Gastrocnemius medialis (tissue), 4 donors: ENCODE results near the gene RBFOX2. TPM values are rescaled to one million over a fixed set of nuclear protein-coding genes. Genes with fewer than 3 reads are reported as not detected.
A peak's percentile ranks its signal among the peaks of the same experiment; 100 is the strongest.

ENCODE experiments used
- ATAC-seq, 2 donors: fragments of 150-250 bp; one replicate each; pipeline ENCODE4 v1.9.1; 2016
- DNase-seq, 2 donors: peaks; one replicate each; pipeline ENCODE4 v3.0.0-alpha.2; 2019
- H3K27ac ChIP-seq, 4 donors: fragments of 200-600 bp; sonication (generic); 1 replicate in 1 of 4; 2 replicates in 3 of 4; pipeline ENCODE4 v1.5.1; 2016 to 2018; ENCODE audit warnings: mild to moderate bottlenecking in 2 of 4, moderate library complexity in 1 of 4
- H3K27me3 ChIP-seq, 3 donors: fragments of 200-600 bp; sonication (generic) in 2 of 3; 1 replicate in 1 of 3; 2 replicates in 2 of 3; pipeline versions ENCODE4 v1.5.1 to v1.6.0; 2016 to 2019; ENCODE audit warnings: mild to moderate bottlenecking in 1 of 3, moderate library complexity in 1 of 3
- H3K36me3 ChIP-seq, 2 donors: fragments of 200-600 bp; sonication (generic) in 1 of 2; one replicate each; pipeline ENCODE4 v1.5.1; 2017 to 2018
- H3K4me1 ChIP-seq, 2 donors: fragments of 200-600 bp; sonication (generic) in 1 of 2; one replicate each; pipeline ENCODE4 v1.5.1; 2016 to 2017; ENCODE audit warnings: mild to moderate bottlenecking in 2 of 2
- H3K4me3 ChIP-seq, 4 donors: fragments of 200-600 bp; sonication (generic) in 3 of 4; 1 replicate in 1 of 4; 2 replicates in 3 of 4; pipeline ENCODE4 v1.5.1; 2016 to 2019; ENCODE audit warnings: mild to moderate bottlenecking in 2 of 4
- H3K9me3 ChIP-seq, 3 donors: fragments of 200-600 bp; sonication (generic) in 2 of 3; 1 replicate in 1 of 3; 2 replicates in 2 of 3; pipeline ENCODE4 v1.5.1; 2016 to 2019
- POLR2A ChIP-seq, 2 donors: fragments of 450-650 bp; IDR thresholded peaks; one replicate each; pipeline ENCODE4 v1.6.1; 2017; ENCODE audit warnings: antibody characterized with exemption in 2 of 2, mild to moderate bottlenecking in 2 of 2, moderate library complexity in 2 of 2
- in situ Hi-C, 4 donors: fragments of 200-750 bp; cut with MboI; loops; one replicate each; pipeline versions ENCODE4 v1.15.0 to v1.8.0; 2017; ENCODE audit warnings: low sequenced_read_pairs in 4 of 4
- intact Hi-C: fragments of 100-400 bp; cut with DNase I; formaldehyde crosslinking; loops from one replicate; pipeline ENCODE4 v1.15.1; 2023; ENCODE audit warnings: low total_unique reads
- total RNA-seq, 4 donors: library from RNA; depleted of rRNA; stranded (reverse); fragments of >200 nt; gene quantifications; one replicate each; pipeline versions ENCODE4 v1.1.0 to v1.2.3, GENCODE V29; 2016
- TF ChIP-seq, protein P1 (sequence below), 5 experiments: fragments of 450-650 bp in 3 of 5; fragments of 200-600 bp in 2 of 5; sonication (generic) in 2 of 5; IDR thresholded peaks in 4 of 5; conservative IDR thresholded peaks in 1 of 5; 1 replicate in 4 of 5; 2 replicates in 1 of 5; pipeline ENCODE4 v1.5.1; 2016 to 2019; ENCODE audit warnings: antibody characterized with exemption in 5 of 5, mild to moderate bottlenecking in 3 of 5, moderate library complexity in 3 of 5

RBFOX2 gene
- total RNA-seq, 4 donors from 2014 or later = 26.0 to 32.1 (median 28.6) TPM

DNA sequence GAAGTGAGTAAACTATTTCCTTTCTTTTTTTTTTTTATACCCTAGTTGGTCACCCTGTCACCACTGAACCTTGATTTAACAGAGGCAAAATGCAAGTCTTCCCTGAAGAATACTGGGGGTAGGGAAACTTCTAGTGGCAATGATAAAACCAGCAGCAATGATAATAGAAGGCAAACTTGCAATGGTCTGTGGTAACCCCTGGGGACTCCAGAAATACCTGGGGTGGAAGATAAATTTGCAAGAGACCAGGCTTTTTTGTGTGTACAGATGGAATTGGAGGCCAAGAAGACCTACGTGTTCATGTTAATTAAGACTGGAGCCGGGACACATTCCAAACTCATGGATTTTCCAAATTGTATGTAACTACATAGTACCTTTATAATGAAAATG lies 299.3 kb downstream of the RBFOX2 start:
- TF ChIP-seq, protein P1, sequence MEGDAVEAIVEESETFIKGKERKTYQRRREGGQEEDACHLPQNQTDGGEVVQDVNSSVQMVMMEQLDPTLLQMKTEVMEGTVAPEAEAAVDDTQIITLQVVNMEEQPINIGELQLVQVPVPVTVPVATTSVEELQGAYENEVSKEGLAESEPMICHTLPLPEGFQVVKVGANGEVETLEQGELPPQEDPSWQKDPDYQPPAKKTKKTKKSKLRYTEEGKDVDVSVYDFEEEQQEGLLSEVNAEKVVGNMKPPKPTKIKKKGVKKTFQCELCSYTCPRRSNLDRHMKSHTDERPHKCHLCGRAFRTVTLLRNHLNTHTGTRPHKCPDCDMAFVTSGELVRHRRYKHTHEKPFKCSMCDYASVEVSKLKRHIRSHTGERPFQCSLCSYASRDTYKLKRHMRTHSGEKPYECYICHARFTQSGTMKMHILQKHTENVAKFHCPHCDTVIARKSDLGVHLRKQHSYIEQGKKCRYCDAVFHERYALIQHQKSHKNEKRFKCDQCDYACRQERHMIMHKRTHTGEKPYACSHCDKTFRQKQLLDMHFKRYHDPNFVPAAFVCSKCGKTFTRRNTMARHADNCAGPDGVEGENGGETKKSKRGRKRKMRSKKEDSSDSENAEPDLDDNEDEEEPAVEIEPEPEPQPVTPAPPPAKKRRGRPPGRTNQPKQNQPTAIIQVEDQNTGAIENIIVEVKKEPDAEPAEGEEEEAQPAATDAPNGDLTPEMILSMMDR (IDR thresholded peaks at IDR 0.05 in 4 of 5, conservative IDR thresholded peaks at IDR 0.05 in 1 of 5) = no peak
- no peak for TF ChIP-seq POLR2A (IDR thresholded peaks at IDR 0.05)
- H3K36me3 ChIP-seq = no peaks in the 10 kb centered on the region
- no peak for ATAC-seq
- H3K27me3 ChIP-seq = no peaks in the 10 kb centered on the region
- in situ Hi-C loops (no loop called here), intact Hi-C loops (loop anchor here (5.0 to 10.0 kb wide), 2 partner anchors 47 to 395 kb away; no protein-coding TSS in a partner anchor)
- H3K4me1 ChIP-seq = peaks cover 6 to 9% of the 10 kb centered on the region in 2 donors
- no peaks in the 10 kb centered on the region for H3K9me3 ChIP-seq
- H3K4me3 ChIP-seq = no peak overlapping the region
- H3K27ac ChIP-seq = no peak overlapping the region
- DNase-seq = no peak

DNA sequence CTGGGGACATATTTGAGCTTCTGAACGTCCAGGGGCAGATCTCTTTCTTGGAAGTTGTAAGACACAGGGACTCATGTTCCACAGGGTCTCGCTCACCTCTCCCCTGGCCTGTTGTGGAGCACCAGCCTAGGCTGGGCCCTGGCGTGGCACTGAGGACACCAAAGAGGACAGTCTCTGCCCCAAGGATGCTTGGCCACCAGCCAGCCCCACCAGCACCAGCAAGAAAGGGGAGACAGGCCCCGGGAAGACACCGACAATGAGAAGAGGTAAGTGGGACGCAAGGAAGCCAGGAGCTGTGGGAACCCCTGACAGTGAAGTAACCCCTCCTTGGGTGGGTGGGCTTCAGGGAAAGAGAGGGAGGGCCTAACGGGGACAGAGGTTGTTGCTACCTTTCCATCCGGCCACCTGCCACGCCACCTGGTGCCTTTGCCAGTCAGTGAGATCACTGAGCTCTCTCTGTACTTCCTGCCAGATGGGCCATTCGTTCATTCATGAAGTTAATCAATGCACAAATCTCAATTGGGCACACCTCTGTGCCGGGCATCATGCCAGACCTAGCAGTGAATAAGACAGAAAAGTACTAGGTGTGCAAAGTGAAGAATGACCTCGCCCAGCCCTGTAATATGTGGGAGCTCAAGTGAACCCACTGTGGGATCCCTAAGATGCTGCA lies 299.9 kb downstream of the RBFOX2 start:
- H3K36me3 ChIP-seq = no peaks in the 10 kb centered on the region
- TF ChIP-seq, protein P1 (IDR thresholded peaks at IDR 0.05 in 4 of 5, conservative IDR thresholded peaks at IDR 0.05 in 1 of 5) = no peak
- no peak for TF ChIP-seq POLR2A (IDR thresholded peaks at IDR 0.05)
- intact Hi-C loops (loop anchor here (5.0 to 10.0 kb wide), 2 partner anchors 46 to 396 kb away; no protein-coding TSS in a partner anchor), in situ Hi-C loops (no loop called here)
- H3K27ac ChIP-seq = no peak overlapping the region
- peaks cover 2 to 6% of the 10 kb centered on the region in 2 donors for H3K4me1 ChIP-seq
- H3K4me3 ChIP-seq = no peak overlapping the region
- no peaks in the 10 kb centered on the region for H3K9me3 ChIP-seq
- DNase-seq (no peak), ATAC-seq (no peak)
- H3K27me3 ChIP-seq = no peaks in the 10 kb centered on the region

DNA sequence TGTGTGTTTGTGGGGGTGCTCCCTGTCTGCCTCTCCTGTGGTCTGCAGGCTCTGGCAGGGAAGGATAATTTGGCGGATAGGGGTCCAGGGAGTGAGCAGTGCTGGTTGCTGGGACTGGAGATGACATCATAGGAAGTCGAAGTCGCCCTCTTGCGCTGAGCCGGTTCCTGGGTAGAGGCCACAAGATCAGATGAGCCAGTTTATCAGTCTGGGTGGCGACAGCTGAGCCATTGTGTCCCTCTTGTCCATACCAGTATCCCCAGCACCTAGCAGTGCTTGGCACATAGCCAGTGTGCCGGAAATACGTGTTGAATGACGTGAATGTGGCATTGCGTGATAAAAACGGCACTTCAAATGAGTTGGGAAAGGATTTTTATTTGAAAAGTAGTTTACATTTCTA lies 301.2 kb downstream of the RBFOX2 start:
- peak; percentile 93 to 94 for ATAC-seq
- H3K36me3 ChIP-seq = no peaks in the 10 kb centered on the region
- peak overlapping the region in 1 of 4 donors; percentile 64 for H3K27ac ChIP-seq
- H3K9me3 ChIP-seq = no peaks in the 10 kb centered on the region
- in situ Hi-C loops (no loop called here), intact Hi-C loops (loop anchor here (5.0 to 10.0 kb wide), 2 partner anchors 45 to 397 kb away; no protein-coding TSS in a partner anchor)
- H3K27me3 ChIP-seq = no peaks in the 10 kb centered on the region
- H3K4me3 ChIP-seq = peak overlapping the region; percentile 35 to 57 (median 38)
- DNase-seq = peak; percentile 36 to 75
- no peaks in the 10 kb centered on the region for H3K4me1 ChIP-seq
- no peak for TF ChIP-seq POLR2A (IDR thresholded peaks at IDR 0.05)
- TF ChIP-seq, protein P1 (IDR thresholded peaks at IDR 0.05 in 4 of 5, conservative IDR thresholded peaks at IDR 0.05 in 1 of 5) = peak in 2 of 5 experiments; percentile 32

DNA sequence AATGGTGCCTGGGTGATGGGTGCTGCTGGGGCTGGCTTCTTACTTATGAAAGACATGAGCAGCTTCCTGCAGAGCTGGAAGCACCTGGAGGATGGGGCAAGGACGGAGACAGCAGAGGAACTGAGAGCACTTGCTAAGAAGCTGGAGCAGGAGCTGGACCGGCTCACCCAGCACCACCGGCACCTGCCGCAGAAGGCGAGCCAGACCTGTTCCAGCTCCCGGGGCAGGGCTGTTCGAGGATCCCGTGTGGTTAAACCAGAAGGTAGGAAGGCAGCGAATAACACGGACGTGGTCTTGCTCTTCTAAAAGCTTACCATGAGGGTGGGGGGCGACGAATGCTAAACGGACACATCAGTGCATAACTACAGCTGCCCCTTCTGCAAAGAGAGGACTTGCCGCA lies 301.7 kb downstream of the RBFOX2 start:
- ATAC-seq (peak; percentile 26 to 47), DNase-seq (no peak)
- Histone ChIP-seq H3K4me1 (no peaks in the 10 kb centered on the region), H3K27ac (peak overlapping the region in 1 of 4 donors; percentile 64), H3K9me3 (no peaks in the 10 kb centered on the region), H3K36me3 (no peaks in the 10 kb centered on the region), H3K4me3 (peak overlapping the region; percentile 35 to 57 (median 38)), H3K27me3 (no peaks in the 10 kb centered on the region)
- intact Hi-C loops = loop anchor here (5.0 to 10.0 kb wide), 2 partner anchors 45 to 398 kb away; no protein-coding TSS in a partner anchor
- TF ChIP-seq, protein P1 (IDR thresholded peaks at IDR 0.05 in 4 of 5, conservative IDR thresholded peaks at IDR 0.05 in 1 of 5) = no peak
- no peak for TF ChIP-seq POLR2A (IDR thresholded peaks at IDR 0.05)
- in situ Hi-C loops = no loop called here
